Fibroblast of lung (primary cell): Measurements from ENCODE around the gene C1orf122.

Source experiments
- CTCF ChIP-seq, 2 donors: IDR thresholded peaks in 1 of 2; conservative IDR thresholded peaks in 1 of 2; 1 replicate in 1 of 2; 2 replicates in 1 of 2; pipeline ENCODE4 v1.5.1; 2011 to 2012; ENCODE audit warnings: low read length in 2 of 2, control low read depth in 1 of 2, inconsistent platforms in 1 of 2, low read depth in 1 of 2, mild to moderate bottlenecking in 1 of 2
- EZH2 ChIP-seq: IDR thresholded peaks from 2 replicates; pipeline ENCODE4 v1.5.1; 2012; ENCODE audit warnings: low read length, control low read depth, mild to moderate bottlenecking; ENCODE audit errors: missing control alignments

GRCh38 chr1:37807555-37808368 is at the start of gene C1orf122, which contains the start of gene YRDC:
- no peak for TF ChIP-seq EZH2
- TF ChIP-seq CTCF (conservative IDR thresholded peaks at IDR 0.05 in 1 of 2, IDR thresholded peaks at IDR 0.05 in 1 of 2; ENCODE audit: low read depth in 1 of 2, low read length in 2 of 2), result no peak
